Measurements from ENCODE around the gene VPS41.

The VPS41 gene

DNA sequence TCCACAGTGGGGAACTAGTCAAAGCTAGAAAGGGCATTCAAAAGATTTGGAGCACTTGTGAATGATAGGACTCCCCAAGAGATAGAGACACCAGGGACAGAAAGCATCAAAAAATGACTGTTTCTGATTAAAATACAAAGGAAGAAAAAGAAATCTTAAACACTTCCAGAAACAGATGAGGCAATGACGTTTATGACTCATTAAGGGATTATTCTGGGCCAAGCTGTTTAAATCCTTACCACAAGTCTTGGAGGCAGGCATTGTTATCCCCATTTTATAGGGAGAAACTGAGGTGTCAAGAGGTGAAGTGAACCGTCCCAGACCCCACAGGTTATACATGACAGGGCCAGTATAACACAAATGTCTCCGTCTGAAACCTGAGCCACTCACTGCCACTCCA is 209.5 kb downstream of the VPS41 start:
- FAIRE-seq (no peak), DNase-seq (ENCODE audit: insufficient read length, low spot score) (no peak)
- TF ChIP-seq TAF1 (IDR thresholded peaks at IDR 0.05; ENCODE audit: low read depth, low read length) (no peak), POU2F2 (IDR thresholded peaks at IDR 0.05; ENCODE audit: low read depth, low read length) (no peak), SPI1 (IDR thresholded peaks at IDR 0.05; ENCODE audit: low read depth, low read length) (no peak), POLR2AphosphoS5 (IDR thresholded peaks at IDR 0.05; ENCODE audit: low read depth, low read length) (no peak), POLR2A (IDR thresholded peaks at IDR 0.05; ENCODE audit: low read depth, low read length) (no peak), PAX5 (IDR thresholded peaks at IDR 0.05; ENCODE audit: insufficient read depth, low read length, severe bottlenecking) (no peak)

DNA sequence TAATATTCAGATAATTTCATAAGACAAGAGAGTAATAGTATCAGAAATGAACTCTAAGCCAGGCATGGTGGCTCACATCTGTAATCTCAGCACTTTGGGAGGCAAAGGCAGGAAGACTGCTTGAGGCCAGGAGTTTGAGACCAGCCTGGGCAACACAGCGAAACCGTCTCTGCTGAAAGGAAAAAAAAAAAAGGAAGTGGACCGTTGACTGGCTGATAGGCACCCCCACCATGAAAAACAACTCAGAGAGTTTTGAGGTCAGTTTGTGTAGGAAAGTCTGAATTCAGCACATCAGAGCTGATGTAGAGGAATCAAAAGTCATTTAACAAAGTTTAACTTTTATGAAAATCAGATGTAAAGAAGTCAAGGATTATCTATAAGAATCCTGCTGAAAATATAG is 214.7 kb downstream of the VPS41 start:
- DNase-seq (ENCODE audit: insufficient read length, low spot score) (no peak), FAIRE-seq (no peak)
- no peak for TF ChIP-seq PAX5 (IDR thresholded peaks at IDR 0.05; ENCODE audit: insufficient read depth, low read length, severe bottlenecking)
- no peak for TF ChIP-seq POLR2A (IDR thresholded peaks at IDR 0.05; ENCODE audit: low read depth, low read length)
- TF ChIP-seq SPI1 (IDR thresholded peaks at IDR 0.05; ENCODE audit: low read depth, low read length) = peak; percentile 88
- no peak for TF ChIP-seq POU2F2 (IDR thresholded peaks at IDR 0.05; ENCODE audit: low read depth, low read length)

DNA sequence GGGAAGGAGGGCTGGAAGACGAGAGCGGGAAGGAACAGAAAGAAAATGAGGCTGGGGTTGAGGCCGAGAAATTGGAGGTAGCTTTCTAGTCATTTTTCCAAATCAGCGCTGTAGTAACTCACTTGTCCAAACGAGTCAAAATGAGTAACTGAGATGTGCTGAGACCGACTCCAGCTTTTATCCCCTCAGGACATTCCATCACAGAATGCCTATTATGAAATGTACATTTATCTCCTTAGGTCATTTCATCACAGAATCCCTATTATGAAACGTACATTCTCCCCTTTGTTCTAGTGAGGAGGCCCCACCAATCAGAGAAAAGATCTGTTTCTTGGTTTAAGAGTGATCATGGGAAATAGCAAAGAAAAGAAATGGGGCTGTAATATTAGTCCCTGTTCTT is 222.1 kb downstream of the VPS41 start:
- DNase-seq (ENCODE audit: insufficient read length, low spot score) = no peak
- no peak for FAIRE-seq
- no peak for TF ChIP-seq PAX5 (IDR thresholded peaks at IDR 0.05; ENCODE audit: insufficient read depth, low read length, severe bottlenecking)
- no peak for TF ChIP-seq TAF1 (IDR thresholded peaks at IDR 0.05; ENCODE audit: low read depth, low read length)
- no peak for TF ChIP-seq SPI1 (IDR thresholded peaks at IDR 0.05; ENCODE audit: low read depth, low read length)

DNA sequence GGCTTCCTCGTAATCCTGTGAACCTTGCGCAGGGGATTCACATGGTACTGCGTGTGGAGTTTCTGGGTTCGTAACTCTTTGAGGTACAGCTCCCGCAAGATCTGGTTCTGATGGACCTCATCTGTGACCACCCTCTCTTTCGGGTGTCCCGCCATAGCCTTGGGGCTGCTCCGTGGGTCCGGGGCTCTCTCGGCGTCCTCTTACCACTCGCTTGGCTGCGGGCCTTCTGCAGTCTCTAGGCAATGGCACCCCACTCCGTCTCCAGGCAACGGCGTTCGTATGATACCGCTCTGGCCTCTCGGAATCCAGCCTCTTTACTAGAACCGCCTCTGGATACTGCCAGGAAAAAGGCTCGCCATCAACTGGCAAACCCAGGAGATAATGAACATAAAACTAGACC is 223.1 kb downstream of the VPS41 start:
- FAIRE-seq (no peak), DNase-seq (ENCODE audit: insufficient read length, low spot score) (no peak)
- TF ChIP-seq SPI1 (IDR thresholded peaks at IDR 0.05; ENCODE audit: low read depth, low read length) (no peak), TAF1 (IDR thresholded peaks at IDR 0.05; ENCODE audit: low read depth, low read length) (no peak), POU2F2 (IDR thresholded peaks at IDR 0.05; ENCODE audit: low read depth, low read length) (no peak), PAX5 (IDR thresholded peaks at IDR 0.05; ENCODE audit: insufficient read depth, low read length, severe bottlenecking) (no peak), POLR2A (IDR thresholded peaks at IDR 0.05; ENCODE audit: low read depth, low read length) (no peak), POLR2AphosphoS5 (IDR thresholded peaks at IDR 0.05; ENCODE audit: low read depth, low read length) (no peak)

DNA sequence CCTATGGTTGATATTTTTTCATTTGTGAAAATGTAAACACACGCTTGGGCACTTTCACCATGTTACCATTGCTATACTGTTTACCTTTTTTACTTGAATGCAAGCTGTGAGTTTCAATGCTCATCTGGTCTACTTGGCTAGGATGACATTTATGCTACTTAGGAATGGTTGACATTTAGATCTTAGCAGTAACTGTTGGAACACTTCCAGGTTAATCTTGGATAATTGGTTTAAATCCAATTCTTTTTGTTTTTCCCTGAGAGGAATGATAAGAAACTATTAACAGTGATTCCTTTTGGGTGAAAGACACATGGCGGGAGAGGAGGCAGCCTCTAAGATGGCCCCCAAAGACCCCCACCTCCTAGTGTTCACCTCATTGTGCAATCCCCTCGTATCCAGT is 226.4 kb downstream of the VPS41 start:
- no peak for TF ChIP-seq PAX5 (IDR thresholded peaks at IDR 0.05; ENCODE audit: insufficient read depth, low read length, severe bottlenecking)
- TF ChIP-seq POLR2AphosphoS5 (IDR thresholded peaks at IDR 0.05; ENCODE audit: low read depth, low read length) = no peak
- TF ChIP-seq POU2F2 (IDR thresholded peaks at IDR 0.05; ENCODE audit: low read depth, low read length) = no peak
- no peak for TF ChIP-seq TAF1 (IDR thresholded peaks at IDR 0.05; ENCODE audit: low read depth, low read length)
- no peak for TF ChIP-seq POLR2A (IDR thresholded peaks at IDR 0.05; ENCODE audit: low read depth, low read length)
- no peak for TF ChIP-seq SPI1 (IDR thresholded peaks at IDR 0.05; ENCODE audit: low read depth, low read length)
- FAIRE-seq (no peak), DNase-seq (ENCODE audit: insufficient read length, low spot score) (no peak)

DNA sequence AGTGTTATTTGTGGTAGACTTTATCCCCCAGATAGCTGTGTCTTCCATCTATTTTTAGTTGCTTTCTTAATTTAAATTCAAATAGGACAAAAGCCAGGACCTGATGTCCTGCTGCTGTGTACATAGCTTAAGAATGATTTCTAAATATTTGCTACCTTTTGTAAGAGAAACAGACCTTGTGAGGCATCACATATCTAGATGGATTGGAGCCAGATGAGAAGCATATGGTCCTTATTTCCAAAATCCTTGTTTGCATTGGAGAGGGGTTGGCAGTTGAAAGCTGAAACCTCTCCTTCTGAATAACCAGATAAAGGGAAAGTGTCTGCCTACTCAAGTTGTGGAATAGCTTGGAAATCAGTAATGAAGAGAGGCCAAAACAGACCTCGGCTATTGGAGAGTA is 227.1 kb downstream of the VPS41 start:
- no peak for TF ChIP-seq TAF1 (IDR thresholded peaks at IDR 0.05; ENCODE audit: low read depth, low read length)
- TF ChIP-seq POLR2A (IDR thresholded peaks at IDR 0.05; ENCODE audit: low read depth, low read length) = no peak
- TF ChIP-seq POLR2AphosphoS5 (IDR thresholded peaks at IDR 0.05; ENCODE audit: low read depth, low read length) = no peak
- no peak for TF ChIP-seq PAX5 (IDR thresholded peaks at IDR 0.05; ENCODE audit: insufficient read depth, low read length, severe bottlenecking)
- TF ChIP-seq SPI1 (IDR thresholded peaks at IDR 0.05; ENCODE audit: low read depth, low read length) = no peak
- TF ChIP-seq POU2F2 (IDR thresholded peaks at IDR 0.05; ENCODE audit: low read depth, low read length) = no peak
- no peak for FAIRE-seq
- no peak for DNase-seq (ENCODE audit: insufficient read length, low spot score)

DNA sequence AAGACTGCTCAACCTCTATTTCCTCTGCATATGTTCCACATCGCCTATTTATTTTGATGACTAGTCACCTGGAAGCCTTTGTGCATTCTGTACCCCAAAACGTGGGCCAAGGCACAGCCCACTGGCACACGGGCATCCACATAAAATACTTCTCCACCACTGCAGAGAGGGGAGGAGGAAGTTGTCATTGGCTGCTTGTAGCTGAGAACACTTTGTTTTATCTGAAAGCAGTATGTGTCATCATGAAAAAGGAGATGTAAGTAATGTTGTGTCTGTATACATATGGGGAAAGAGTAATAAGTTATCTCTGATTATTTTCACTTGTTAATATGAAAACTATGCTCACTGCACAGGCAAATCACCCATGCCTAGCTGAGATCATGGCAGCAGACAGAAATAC is 229.6 kb downstream of the VPS41 start:
- FAIRE-seq (no peak), DNase-seq (ENCODE audit: insufficient read length, low spot score) (no peak)
- no peak for TF ChIP-seq POLR2AphosphoS5 (IDR thresholded peaks at IDR 0.05; ENCODE audit: low read depth, low read length)
- TF ChIP-seq SPI1 (IDR thresholded peaks at IDR 0.05; ENCODE audit: low read depth, low read length) = no peak
- no peak for TF ChIP-seq TAF1 (IDR thresholded peaks at IDR 0.05; ENCODE audit: low read depth, low read length)
- TF ChIP-seq POLR2A (IDR thresholded peaks at IDR 0.05; ENCODE audit: low read depth, low read length) = no peak
- TF ChIP-seq PAX5 (IDR thresholded peaks at IDR 0.05; ENCODE audit: insufficient read depth, low read length, severe bottlenecking) = no peak
- no peak for TF ChIP-seq POU2F2 (IDR thresholded peaks at IDR 0.05; ENCODE audit: low read depth, low read length)

DNA sequence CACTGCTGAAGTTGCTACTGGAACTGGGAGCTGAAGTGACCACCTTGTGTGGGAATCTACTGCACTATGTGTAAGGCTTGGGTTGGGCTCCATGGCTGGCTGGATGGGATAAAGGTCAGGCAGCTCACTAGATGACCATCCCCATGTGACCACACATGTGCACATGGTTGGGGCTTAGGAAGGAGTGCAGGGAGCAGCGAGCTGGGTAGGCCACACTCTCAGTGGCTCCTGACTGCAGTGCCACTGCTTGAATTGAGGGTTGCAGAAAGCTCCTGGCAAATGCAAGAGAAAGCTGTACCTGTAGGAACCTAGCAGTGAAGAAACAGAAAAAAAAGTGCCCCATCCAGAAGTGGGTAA is 230.3 kb downstream of the VPS41 start:
- FAIRE-seq (no peak), DNase-seq (ENCODE audit: insufficient read length, low spot score) (no peak)
- TF ChIP-seq POLR2AphosphoS5 (IDR thresholded peaks at IDR 0.05; ENCODE audit: low read depth, low read length) (no peak), POLR2A (IDR thresholded peaks at IDR 0.05; ENCODE audit: low read depth, low read length) (no peak), TAF1 (IDR thresholded peaks at IDR 0.05; ENCODE audit: low read depth, low read length) (no peak), SPI1 (IDR thresholded peaks at IDR 0.05; ENCODE audit: low read depth, low read length) (no peak), POU2F2 (IDR thresholded peaks at IDR 0.05; ENCODE audit: low read depth, low read length) (no peak), PAX5 (IDR thresholded peaks at IDR 0.05; ENCODE audit: insufficient read depth, low read length, severe bottlenecking) (no peak)

DNA sequence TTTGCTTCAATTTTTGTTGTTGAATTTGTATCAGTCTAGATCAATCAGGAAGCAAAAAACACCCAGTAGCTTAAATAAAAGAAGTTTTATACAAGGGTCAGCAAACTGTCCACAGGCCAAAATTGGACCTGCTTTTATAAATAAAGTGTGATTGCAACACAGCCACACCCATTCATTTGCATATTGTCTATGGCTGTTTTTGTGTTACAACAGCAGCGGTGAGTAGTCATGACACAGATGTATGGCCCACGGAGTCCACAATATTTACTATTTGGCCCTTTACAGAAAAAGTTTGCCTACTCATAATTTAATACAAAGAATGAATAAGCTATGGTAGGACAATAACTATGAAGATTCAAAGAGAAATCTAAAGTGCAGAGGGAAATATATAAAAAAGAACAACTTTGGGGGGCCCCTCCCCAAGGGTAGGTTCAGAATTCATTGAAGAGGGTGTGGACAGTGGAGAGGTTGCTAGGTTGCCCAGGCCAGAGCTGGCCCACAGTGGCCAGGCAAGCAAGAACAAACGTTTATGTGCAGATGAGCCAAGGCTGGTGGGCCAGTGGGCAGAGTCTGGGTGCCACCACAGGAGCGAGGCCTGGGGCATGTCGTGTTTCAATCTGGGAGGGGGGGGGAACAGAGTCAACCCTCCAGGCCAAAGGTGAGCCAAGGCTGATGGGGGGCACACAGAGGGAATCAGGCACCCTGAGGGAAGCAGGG is 230.9 kb downstream of the VPS41 start:
- DNase-seq (ENCODE audit: insufficient read length, low spot score) = no peak
- no peak for FAIRE-seq
- no peak for TF ChIP-seq POLR2AphosphoS5 (IDR thresholded peaks at IDR 0.05; ENCODE audit: low read depth, low read length)

DNA sequence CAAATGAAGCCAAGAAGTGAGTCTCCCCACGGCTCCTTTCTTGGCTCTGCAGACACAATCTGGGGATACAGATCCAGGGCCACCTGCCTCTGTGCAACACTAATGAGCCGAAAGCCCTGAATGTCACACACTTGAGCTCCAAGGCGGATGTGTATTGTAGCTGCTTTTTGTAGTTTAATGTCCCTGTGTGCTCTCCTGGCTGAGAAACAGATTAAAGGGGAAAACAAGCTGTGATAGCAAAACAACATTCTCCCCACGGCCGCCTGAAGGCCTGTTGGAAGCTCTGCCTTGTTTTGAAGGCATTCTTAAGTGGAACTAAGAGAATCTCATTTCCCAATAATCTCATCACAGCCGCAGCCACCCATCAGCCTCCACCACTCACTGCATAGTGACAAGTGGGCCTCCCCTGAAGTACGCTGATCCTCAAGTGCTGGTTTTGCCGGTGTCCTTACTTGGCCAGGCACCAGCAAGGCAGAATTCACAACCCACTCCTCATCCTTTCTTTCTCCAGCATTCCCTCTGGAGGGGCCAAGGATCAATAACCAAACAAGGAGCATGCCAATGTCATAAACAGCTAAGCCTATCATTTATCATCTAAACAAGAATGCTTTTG is 233.4 kb downstream of the VPS41 start:
- no peak for TF ChIP-seq POLR2AphosphoS5 (IDR thresholded peaks at IDR 0.05; ENCODE audit: low read depth, low read length)
- no peak for TF ChIP-seq POU2F2 (IDR thresholded peaks at IDR 0.05; ENCODE audit: low read depth, low read length)
- no peak for TF ChIP-seq TAF1 (IDR thresholded peaks at IDR 0.05; ENCODE audit: low read depth, low read length)
- no peak for TF ChIP-seq POLR2A (IDR thresholded peaks at IDR 0.05; ENCODE audit: low read depth, low read length)
- TF ChIP-seq PAX5 (IDR thresholded peaks at IDR 0.05; ENCODE audit: insufficient read depth, low read length, severe bottlenecking) = no peak
- no peak for TF ChIP-seq SPI1 (IDR thresholded peaks at IDR 0.05; ENCODE audit: low read depth, low read length)
- DNase-seq (ENCODE audit: insufficient read length, low spot score) = no peak
- no peak for FAIRE-seq

Measured in GM12891 (cell line).